Endothelial cell of umbilical vein (primary cell): ENCODE results near the gene ZFP1. TPM values are rescaled to one million over a fixed set of nuclear protein-coding genes. Genes with fewer than 3 reads are reported as not detected.

ENCODE experiments used
- BruUV-seq: library from RNA; stranded (reverse); fragments of 400-500 nt; replicated peaks from 2 replicates; lab custom pipeline; 2021; lab: Mats Ljungman, UMichigan
- CTCF ChIA-PET: fragments of 300-600, 350-600 bp; sonication (Branson Sonifier 250); formaldehyde crosslinking; loops from one replicate; lab custom pipeline; 2021; ENCODE audit warnings: antibody characterized with exemption, inconsistent platforms; lab: Charles Lee
- POLR2A ChIA-PET: fragments of 300-600, 350-600 bp; sonication (Branson Sonifier 250); formaldehyde crosslinking; loops from one replicate; lab custom pipeline; 2021; ENCODE audit warnings: antibody characterized with exemption, inconsistent platforms; lab: Charles Lee
- DNase-seq: peaks from one replicate; pipeline ENCODE4 v3.0.0-alpha.2; 2011; ENCODE audit warnings: low read depth, low spot score
- FAIRE-seq: peaks from 2 replicates; lab custom pipeline; 2011; peaks lifted over from hg19 to GRCh38; lab: Jason Lieb, UNC
- H2AFZ ChIP-seq: 2 replicates; pipeline ENCODE4 v1.6.0; 2012; ENCODE audit warnings: low read depth, low read length, control low read depth, inconsistent platforms
- H3K27ac ChIP-seq: 2 replicates; pipeline ENCODE4 v1.5.1; 2011; ENCODE audit warnings: low read depth, mild to moderate bottlenecking, control low read depth, low read length, moderate library complexity; ENCODE audit not compliant: insufficient read depth
- H3K27me3 ChIP-seq, 2 experiments: 2 replicates each; pipeline versions ENCODE4 v1.6.0 to v1.6.1; 2011; ENCODE audit warnings: low read length in 2 of 2, mixed read lengths in 1 of 2; ENCODE audit not compliant: control insufficient read depth in 2 of 2, insufficient read depth in 2 of 2
- H3K36me3 ChIP-seq, 2 experiments: 2 replicates in 1 of 2; 3 replicates in 1 of 2; pipeline ENCODE4 v1.5.1; 2011; ENCODE audit warnings: low read length in 2 of 2, mild to moderate bottlenecking in 1 of 2, moderate library complexity in 1 of 2; ENCODE audit not compliant: control insufficient read depth in 2 of 2, insufficient read depth in 2 of 2; ENCODE audit errors: extremely low read depth in 1 of 2
- H3K4me1 ChIP-seq: 3 replicates; pipeline ENCODE4 v1.5.1; 2011; ENCODE audit warnings: mild to moderate bottlenecking, low read length; ENCODE audit not compliant: control insufficient read depth, insufficient read depth; ENCODE audit errors: extremely low read depth
- H3K4me2 ChIP-seq: 2 replicates; pipeline ENCODE4 v1.6.1; 2011; ENCODE audit warnings: low read length, control low read depth, mixed read lengths; ENCODE audit not compliant: insufficient read depth
- H3K4me3 ChIP-seq, 3 experiments: fragments of 200-600 bp in 1 of 3; sonication (generic), shearing (Covaris generic) in 1 of 3; replicated peaks in 1 of 3; 2 replicates each; pipeline ENCODE4 v1.5.1; 2011 to 2016; ENCODE audit warnings: control low read depth in 3 of 3, low read length in 3 of 3, mild to moderate bottlenecking in 2 of 3, inconsistent platforms in 1 of 3, low read depth in 1 of 3, moderate library complexity in 1 of 3; ENCODE audit not compliant: insufficient read depth in 1 of 3
- H3K79me2 ChIP-seq: 2 replicates; pipeline ENCODE4 v1.6.0; 2012; ENCODE audit warnings: low read length, inconsistent platforms; ENCODE audit not compliant: control insufficient read depth, insufficient read depth
- H3K9ac ChIP-seq: replicated peaks from 2 replicates; pipeline ENCODE3; 2011; ENCODE audit warnings: low read length, control low read depth; ENCODE audit not compliant: insufficient read depth; ENCODE audit errors: extremely low read depth
- H3K9me1 ChIP-seq: replicated peaks from 3 replicates; pipeline ENCODE4 v1.6.0; 2011; ENCODE audit warnings: mild to moderate bottlenecking, low read length; ENCODE audit not compliant: control insufficient read depth, insufficient read depth; ENCODE audit errors: extremely low read depth
- H3K9me3 ChIP-seq: replicated peaks from 2 replicates; pipeline ENCODE4 v1.5.1; 2012; ENCODE audit warnings: low read length, inconsistent platforms; ENCODE audit not compliant: control insufficient read depth, insufficient read depth
- H4K20me1 ChIP-seq: replicated peaks from 2 replicates; pipeline ENCODE3; 2011; ENCODE audit warnings: mild to moderate bottlenecking, low read length; ENCODE audit not compliant: control insufficient read depth, insufficient read depth; ENCODE audit errors: extremely low read depth
- CTCF ChIP-seq, 2 donors: IDR thresholded peaks; 1 replicate in 1 of 2; 2 replicates in 1 of 2; pipeline ENCODE4 v1.5.1; 2011; ENCODE audit warnings: low read length in 2 of 2, mild to moderate bottlenecking in 2 of 2, moderate library complexity in 2 of 2, control low read depth in 1 of 2, inconsistent platforms in 1 of 2, low read depth in 1 of 2; ENCODE audit not compliant: insufficient read depth in 1 of 2; ENCODE audit errors: extremely low read depth in 1 of 2
- EZH2 ChIP-seq: IDR thresholded peaks from 2 replicates; pipeline ENCODE4 v1.6.1; 2012; ENCODE audit warnings: borderline replicate concordance, low read depth, mild to moderate bottlenecking, moderate library complexity, low read length, inconsistent platforms; ENCODE audit not compliant: severe bottlenecking
- FOS ChIP-seq: IDR thresholded peaks from 2 replicates; pipeline ENCODE4 v1.6.1; 2011; ENCODE audit warnings: mild to moderate bottlenecking, low read length, moderate library complexity, borderline replicate concordance; ENCODE audit not compliant: insufficient read depth
- GATA2 ChIP-seq: IDR thresholded peaks from 2 replicates; pipeline ENCODE4 v1.7.0; 2011; ENCODE audit warnings: low read depth, mild to moderate bottlenecking, moderate library complexity, mixed read lengths, low read length; ENCODE audit not compliant: insufficient read length, insufficient read depth
- JUN ChIP-seq: IDR thresholded peaks from 2 replicates; pipeline ENCODE4 v1.6.1; 2011; ENCODE audit warnings: borderline replicate concordance, low read depth; ENCODE audit not compliant: insufficient read length, insufficient read depth
- MAX ChIP-seq: IDR thresholded peaks from 2 replicates; pipeline ENCODE4 v1.6.1; 2011; ENCODE audit not compliant: insufficient read depth, insufficient read length
- MYC ChIP-seq: IDR thresholded peaks from one replicate; pipeline ENCODE4 v1.6.1; 2011; ENCODE audit warnings: mild to moderate bottlenecking, low read depth, low read length
- POLR2A ChIP-seq: IDR thresholded peaks from 2 replicates; pipeline ENCODE4 v1.6.1; 2012; ENCODE audit warnings: low read depth, mild to moderate bottlenecking, control low read depth, low read length
- POLR2AphosphoS5 ChIP-seq: IDR thresholded peaks from 2 replicates; pipeline ENCODE4 v1.6.1; 2012; ENCODE audit warnings: low read depth, mild to moderate bottlenecking, control low read depth, low read length, moderate library complexity; ENCODE audit not compliant: insufficient read depth
- dilution Hi-C: fragments of 300-500 bp; cut with MboI; formaldehyde crosslinking; loops from one replicate; pipeline ENCODE4 v1.15.0; 2019; ENCODE audit warnings: low sequenced_read_pairs; ENCODE audit not compliant: extremely low pct_ligation_motif_present
- intact Hi-C: fragments of 100-400 bp; cut with micrococcal nuclease; formaldehyde crosslinking; loops from one replicate; pipeline ENCODE4 v1.10.0; 2022
- polyA plus RNA-seq, 4 experiments: library from polyadenylated mRNA; depleted of rRNA in 3 of 4; stranded (reverse) in 3 of 4; unstranded in 1 of 4; fragments of >200 nt; gene quantifications; 2 replicates each; pipeline versions ENCODE4 v1.2.1 to v1.2.3, GENCODE V29; 2011 to 2012; ENCODE audit warnings: missing spikeins in 1 of 4
- total RNA-seq: library from RNA; stranded (reverse); gene quantifications from 2 replicates; pipeline ENCODE4 v1.2.3, GENCODE V29; 2021

The ZFP1 gene
- total and polyA plus RNA-seq, 2 donors (not counting 3 experiments of a cell fraction or from before 2014, with no cell fraction given) = 2.8 to 9.8 TPM

- Histone ChIP-seq H2AFZ (no peak overlapping the region), H3K9ac (no peak overlapping the region), H3K27ac (no peak overlapping the region), H3K36me3 (peaks cover 9 to 10% of the 10 kb centered on the region in 2 experiments), H3K4me2 (no peak overlapping the region), H3K4me1 (no peaks in the 10 kb centered on the region), H3K9me3 (peaks cover 18% of the 10 kb centered on the region), H3K9me1 (no peaks in the 10 kb centered on the region), H3K4me3 (no peak overlapping the region), H4K20me1 (no peaks in the 10 kb centered on the region), H3K79me2 (no peaks in the 10 kb centered on the region), H3K27me3 (no peaks in the 10 kb centered on the region)
- TF ChIP-seq FOS (no peak), JUN (no peak), CTCF (IDR thresholded peaks at IDR 0.05; ENCODE audit: extremely low read depth in 1 of 2, insufficient read depth in 1 of 2, low read depth in 1 of 2, low read length in 2 of 2) (no peak), POLR2AphosphoS5 (no peak), MAX (no peak), MYC (no peak), GATA2 (no peak), EZH2 (no peak), POLR2A (no peak)
- dilution Hi-C loops (no loop called here), intact Hi-C loops (no loop called here)
- POLR2A ChIA-PET = no interaction called here
- no TSS peak for BruUV-seq
- FAIRE-seq (no peak), DNase-seq (no peak)
- CTCF ChIA-PET = no interaction called here
These were observed 21.6 kb downstream of the ZFP1 start for GRCh38 chr16:75169899-75170405.
